Astrocyte of the hippocampus (primary cell): ENCODE measurements around the gene DNAJB5.
"Not testable (repeated sequence)": the region's sequence is repeated elsewhere in the genome, so short reads cannot be mapped to it uniquely, and the experiment has no call there.

Source experiments
- DNase-seq: peaks from one replicate; pipeline ENCODE4 v3.0.0; 2011; ENCODE audit warnings: low read depth, low spot score

DNAJB5 gene

DNA sequence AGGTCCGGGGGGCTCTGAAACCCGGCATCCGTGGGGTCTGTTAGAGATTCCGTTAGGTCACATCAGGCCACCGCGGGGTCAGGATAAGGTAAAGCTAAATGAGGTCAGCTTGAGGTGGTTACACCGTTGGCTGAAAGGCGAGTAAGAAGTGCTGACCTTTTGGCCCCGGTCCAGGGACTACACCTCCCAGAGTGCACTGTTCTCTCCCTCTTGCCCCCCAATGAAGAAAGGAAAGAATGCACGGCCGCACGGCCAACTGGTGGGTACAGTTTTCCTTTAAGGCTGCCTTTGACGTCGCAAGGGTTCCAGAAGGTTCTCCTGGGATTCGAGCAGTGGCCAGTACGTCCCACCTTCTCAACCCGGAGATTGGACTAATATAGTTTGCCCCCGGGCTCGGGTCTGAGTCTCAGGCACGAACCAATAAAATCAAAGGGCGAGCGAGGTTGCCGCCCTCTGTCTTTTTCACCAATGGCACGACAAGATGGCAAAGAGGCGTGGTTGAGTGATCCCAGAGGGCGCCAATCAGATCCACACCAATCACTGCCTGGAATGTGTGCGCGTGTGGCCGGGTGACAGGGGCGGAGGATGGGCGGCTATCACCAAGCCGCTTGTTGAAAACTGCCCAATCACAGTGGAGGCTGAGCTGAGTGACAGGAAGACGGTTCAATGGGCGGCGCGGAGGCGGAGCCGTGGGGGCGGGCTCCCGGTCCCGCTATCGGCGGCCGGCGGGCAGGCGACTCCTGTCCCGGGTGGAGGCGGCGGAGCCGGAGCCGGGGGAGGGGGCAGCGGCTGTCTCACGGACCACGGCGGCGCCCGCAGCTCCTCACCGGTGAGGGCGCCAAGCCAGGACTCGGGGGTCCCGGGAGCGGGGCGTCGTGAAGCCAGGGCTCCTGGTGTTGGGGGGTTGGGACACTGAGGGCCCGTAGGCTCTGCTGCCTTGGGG, at the start of gene DNAJB5:
Gene DNAJB5 (plus strand): TSS at position 743 of the 943 bp plus-strand sequence. CDS start 886 bp downstream, outside the sequence.
- peak; percentile 100 for DNase-seq

DNA sequence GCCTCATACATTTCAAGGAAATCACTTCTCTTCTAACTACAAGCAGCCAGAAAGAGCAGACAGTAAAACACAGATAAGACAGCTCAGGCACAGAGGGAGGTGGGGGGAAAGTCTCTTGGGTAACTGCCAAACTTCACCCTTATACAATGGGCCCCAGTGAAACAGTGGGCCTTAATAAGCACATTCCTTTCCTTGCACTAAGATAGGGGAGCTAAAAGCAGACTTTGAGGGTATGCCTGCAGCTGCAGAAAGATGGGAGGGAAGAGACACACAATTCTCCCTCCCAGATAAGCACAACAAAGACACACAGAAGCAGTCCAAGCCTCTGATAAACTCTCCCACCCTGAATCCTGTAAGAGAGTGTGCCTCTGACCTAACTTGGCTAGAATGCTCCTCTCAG, 49.6 kb upstream of the DNAJB5 start:
- not testable (repeated sequence) for DNase-seq

DNA sequence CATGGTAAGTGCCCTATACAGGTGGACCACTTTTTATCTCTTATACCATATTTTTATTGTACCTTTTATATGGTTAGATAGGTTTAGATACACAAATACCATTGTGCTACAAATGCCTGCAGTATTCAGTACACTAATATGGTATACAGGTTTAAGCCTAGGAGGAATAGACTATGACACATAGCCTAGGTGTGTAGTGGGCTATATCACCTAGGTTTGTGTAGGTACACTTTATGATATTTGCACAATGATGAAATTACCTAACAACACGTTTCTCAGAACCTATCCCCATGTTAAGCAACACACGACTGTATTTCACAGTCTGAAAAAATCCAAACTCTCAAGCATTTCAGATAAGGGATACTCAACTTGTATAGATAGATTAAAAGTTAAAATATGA, 41.1 kb upstream of the DNAJB5 start:
- DNase-seq = no peak

DNA sequence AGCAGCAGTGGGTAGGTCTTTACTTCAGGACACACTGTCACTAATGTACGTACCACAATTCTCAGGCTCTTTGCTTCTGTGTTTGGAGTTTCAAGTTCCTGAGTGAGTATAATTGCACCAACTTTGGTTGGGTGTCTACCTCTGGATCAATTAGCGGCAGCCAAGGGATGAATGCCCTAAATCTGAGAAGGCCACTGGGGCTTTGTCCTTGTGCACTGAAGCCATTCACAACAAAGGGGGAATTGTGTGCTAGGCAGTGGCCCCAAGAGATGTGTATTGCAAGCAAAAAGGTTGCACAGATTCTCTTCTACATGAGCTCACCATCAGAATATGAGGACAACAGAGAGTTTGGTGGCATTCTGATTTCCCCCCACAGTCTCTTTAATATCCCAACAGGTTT, 35.3 kb upstream of the DNAJB5 start:
- DNase-seq = no peak

DNA sequence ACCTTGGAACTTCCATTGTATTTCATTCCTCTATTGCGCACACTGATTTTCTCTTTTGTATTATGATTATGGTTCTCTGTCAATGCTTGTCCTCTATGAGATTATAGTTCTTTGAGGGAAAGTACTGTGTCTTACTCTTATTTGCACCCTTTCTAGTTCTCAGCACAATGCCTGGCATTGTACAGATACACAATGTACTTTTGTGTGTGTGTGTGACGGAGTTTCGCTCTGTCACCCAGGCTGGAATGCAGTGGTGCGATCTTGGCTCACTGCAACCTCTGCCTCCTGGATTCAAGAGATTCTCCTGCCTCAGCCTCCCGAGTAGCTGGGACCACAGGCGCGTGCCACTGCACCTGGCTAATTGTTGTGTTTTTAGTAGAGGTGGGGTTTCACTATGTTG, 33.5 kb upstream of the DNAJB5 start:
- DNase-seq = not testable (repeated sequence)

DNA sequence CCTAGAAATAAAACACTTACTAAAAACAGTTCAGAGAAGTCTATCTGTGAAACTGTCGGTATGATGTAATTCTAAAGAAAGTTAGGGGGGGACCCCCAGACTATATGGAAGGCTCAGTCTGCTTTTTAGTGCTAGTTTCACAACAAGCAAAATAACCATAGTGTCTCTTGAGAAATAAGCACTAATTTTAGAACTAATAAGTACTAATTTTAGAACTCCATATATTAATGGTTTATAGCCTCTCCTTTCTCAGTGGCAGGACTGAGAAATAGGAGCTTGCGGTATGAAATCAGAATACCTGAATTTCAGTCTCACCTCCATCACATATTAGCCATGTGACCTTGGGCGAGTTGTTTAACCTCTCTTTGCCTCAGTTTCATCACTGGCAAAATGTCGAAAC, 32.9 kb upstream of the DNAJB5 start:
- no peak for DNase-seq

DNA sequence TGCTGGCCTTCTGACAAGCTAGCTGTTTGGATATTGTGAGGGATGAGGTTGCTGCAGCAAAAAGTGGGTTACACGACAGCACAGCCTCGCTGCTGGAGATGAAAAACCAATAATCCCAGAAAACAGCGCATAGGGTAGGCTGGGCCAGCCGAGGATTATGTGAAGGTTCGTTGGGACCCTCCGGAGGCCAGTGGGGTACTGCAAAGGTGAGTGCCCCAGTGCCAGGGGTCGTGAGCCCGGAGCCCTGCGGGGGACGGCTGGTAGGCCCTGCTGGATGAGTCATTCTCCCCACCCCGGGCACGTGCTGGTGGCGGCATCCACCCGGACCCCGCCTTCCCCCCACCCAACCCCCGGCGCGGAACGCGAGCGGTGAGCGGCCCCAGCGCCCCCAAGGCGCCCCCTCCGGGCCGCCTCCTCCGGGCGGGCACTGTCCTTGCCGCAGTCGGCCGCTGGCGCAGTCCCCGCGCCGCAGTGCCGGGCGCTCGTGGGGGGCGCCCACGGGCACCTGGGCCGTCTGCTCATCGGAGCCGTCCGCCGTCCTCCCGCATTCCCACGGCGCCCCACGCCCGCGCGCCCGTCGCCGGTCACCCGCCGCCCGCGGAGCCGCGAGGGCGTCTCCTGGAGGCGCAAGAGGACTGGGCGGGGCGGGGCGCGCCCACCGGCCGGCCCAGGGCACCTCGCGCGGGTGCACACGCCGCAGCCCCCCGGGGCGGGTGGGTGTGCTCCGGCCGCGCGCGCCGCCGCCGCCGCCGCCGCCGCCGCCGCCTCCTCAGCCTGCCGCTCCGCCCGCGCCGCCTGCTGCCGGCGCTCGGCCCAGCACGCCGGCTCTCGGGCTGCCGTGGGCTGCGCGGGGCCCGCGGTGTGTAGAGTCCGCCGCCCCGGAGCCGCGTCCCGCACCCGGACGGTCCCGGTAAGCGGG, 31.8 kb upstream of the DNAJB5 start, which contains the start of gene PHF24:
Gene PHF24 (plus strand): TSS at position 794 of the 919 bp plus-strand sequence. CDS start 13,014 bp downstream, outside the sequence.
- DNase-seq = peak; percentile 52

DNA sequence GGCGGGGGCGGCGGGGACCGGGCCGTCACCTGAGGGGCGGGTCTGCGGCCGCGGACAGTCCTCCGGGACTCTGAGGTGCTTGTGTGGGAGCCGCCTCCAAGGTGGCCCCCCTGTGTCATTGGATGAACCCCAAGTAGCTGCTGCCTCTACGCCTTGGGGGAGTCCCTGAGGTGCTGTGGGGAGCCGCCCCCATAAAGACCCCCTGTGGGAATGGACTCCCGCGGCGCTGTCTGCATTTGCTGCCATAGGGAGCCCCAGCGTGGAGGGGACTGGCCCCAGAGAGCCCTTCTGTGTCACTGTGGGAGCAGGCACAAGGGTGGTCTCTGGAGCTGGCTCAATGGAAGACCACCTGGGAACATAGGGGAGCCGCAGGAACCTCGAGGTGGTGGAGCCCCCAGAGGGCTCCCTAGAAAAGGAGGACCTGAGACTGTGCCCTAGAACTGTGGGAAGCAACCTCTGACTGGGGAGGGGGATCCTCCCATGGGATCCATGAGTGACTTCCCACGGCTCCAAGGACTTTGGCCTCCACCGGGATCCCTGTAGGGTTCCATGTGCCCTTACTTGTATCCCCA, 31.0 kb upstream of the DNAJB5 start:
- no peak for DNase-seq

DNA sequence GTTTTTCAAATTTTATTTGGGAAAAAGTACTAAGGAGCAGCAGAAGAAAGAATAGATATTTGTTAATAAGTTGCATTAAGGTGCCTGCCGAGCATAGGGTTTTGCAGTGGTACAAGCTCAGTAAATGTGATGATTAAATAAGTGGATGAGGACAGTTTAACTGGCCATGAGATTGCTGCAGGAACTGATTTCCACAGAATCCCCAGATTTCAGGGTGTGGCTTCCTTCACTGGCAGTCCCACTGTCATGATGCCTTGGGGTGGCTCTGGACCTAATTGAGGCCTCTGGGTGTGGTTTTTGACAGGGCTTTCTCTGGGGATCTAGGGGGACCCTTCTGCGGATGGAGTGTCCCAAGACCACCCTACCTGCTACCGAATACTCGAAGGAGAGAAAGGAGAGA, 30.1 kb upstream of the DNAJB5 start:
- DNase-seq = no peak

DNA sequence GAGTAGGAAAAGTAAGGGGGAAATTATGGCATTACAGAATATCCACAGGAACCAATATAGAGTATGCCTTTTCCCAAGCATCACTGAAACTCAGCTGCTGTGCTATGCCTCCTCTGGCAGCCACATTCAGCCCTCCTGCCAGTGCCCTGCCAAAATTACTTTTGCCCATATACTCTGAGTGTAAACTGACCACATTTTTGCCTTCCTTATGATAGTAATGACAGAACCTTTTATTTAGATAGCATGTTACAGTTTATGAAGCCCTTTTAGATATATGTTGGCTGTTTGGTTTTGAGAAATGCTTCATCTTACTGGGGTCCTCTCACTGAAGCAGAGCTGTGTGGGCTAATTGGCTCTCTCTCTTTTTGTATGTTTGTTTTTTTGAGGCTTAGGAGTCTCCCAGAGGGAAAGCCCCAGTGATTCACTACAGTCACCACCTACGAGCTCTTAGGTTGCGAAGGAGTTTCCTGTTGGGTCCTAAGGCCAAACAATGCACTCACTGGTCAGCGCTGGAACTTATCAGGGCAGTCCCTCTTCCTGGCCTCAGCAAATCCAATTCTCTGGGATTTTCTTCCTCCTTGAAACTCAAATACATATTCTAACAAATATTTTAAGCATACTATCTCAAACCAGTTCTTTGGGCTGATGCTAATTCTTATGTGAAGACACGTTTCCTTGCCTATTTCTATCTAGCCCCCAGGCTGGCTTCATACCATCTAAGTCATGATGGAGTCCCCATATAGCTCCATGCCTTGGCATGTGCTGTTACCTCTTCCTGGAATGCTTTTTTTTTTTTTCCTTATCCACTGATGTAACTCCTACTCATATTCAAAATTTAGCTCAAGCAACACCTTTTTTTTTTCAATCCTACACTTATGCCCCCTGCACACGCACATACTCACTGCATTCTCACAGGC, 27.7 kb upstream of the DNAJB5 start:
- peak; percentile 48 for DNase-seq

DNA sequence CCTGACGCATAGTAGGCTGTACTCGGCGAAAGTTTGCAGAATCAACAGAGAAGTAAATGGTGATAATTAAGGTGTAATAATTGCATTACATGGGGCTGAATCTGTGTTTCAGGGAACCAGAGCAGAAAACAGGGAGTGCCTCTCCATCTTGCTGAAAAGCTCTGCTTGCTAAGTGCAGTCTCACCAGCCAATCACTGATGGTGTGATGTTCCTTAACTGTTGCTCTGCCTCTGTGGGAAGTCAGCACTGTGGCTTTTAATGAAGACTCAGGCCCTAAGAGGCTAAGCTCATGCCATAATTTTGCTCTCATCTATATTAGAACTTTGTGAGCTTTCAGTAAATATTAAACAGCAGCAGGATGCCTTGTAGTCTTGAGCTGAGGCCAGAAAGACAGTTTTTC, 27.0 kb upstream of the DNAJB5 start:
- no peak for DNase-seq

DNA sequence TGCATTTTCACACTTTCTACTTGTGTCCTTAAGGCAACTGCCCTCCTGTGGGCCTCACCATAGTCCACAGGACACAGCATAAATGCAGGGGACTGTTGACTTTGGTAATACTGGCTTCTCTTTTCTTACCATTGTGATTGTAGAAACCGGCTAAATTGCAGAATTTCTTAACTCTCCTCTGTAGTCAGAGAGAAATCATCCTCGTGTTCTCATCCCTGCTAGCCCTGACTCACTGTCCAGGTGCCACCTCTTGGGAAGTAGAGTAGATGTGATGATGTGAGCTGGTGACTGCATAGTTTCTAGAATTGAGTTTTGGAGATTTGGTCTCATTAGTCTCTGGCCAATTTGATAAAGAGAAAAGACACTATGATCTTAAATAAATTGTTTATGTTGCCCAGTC, 26.0 kb upstream of the DNAJB5 start:
- no peak for DNase-seq

DNA sequence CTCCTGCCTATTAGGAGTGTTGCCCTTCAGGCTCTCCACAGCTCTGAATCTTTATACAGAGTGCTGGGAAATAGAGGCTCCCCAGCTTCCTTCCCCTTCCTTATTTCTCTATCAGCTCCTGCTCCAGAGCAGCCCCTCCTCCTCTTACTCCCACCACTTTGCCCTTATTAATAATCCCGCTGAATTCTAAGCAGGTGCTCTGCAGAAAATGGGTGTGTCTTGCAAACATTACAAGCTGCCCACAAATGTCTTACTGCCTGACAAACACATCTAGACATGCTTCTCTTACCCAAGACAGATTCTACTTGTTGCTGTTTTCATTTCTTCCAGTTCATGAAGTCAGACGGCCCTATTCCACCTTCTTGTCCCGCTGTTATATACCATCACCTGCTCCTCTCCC, 25.1 kb upstream of the DNAJB5 start:
- DNase-seq = no peak

DNA sequence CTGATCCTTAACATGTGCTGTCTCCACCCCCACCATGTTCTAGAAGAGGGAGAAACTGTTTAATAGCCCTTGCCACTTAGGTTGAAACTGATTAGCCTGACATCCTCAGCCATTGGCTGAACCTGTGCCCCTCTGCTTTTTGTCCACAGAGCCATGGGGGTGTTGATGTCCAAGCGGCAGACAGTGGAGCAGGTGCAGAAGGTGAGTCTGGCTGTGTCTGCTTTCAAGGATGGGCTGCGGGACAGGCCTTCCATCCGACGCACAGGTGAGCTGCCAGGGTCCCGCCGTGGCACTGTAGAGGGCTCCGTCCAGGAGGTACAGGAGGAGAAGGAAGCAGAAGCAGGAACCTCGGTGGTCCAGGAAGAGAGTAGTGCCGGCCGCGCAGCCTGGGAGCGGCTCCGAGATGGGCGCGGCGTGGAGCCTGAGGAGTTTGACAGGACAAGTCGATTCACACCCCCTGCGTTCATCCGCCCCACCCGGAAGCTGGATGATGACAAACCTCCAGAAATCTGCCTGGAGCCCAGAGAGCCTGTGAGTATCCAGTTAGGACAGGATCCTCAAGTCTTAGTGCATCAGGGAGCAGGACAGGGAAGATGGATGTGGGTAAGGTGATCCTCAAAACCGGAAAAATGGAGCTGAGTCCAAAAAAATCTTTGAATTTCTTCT, 18.3 kb upstream of the DNAJB5 start:
- no peak for DNase-seq

DNA sequence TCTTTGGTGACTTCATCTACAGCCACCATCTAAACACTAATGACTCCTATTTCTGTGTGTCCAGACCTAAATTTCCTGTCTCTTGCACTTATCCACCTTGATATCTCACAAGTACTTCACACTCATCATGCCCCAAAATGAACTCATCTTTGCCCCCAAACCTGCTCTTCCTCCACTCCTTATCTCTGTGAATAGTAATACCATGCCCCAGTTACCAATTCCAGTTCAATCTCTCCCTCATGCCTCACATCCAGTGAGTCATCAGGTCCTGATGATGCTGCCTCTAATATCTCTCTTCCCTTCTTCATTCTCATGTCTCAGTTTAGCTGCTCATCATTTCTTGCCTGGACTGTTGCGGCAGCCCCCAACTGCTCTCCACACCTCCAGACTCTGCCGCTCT, 14.9 kb upstream of the DNAJB5 start:
- no peak for DNase-seq

DNA sequence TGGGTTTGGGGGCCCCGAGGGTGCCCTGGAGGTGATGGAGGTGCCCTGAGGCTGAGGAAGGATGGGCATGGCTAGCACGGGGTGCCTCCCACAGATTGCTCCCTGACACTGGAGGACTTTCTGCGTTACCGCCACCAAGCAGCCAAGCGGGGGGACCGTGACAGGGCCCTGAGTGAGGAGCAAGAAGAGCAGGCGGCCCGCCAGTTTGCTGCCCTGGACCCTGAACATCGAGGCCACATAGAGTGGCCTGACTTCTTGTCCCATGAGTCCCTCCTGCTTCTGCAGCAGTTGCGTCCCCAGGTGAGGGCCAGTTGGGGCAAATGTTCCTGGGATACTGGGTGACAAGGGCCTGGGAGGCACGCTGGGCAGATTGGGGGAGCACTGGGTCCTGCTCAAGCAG, 13.1 kb upstream of the DNAJB5 start:
- DNase-seq = no peak

DNA sequence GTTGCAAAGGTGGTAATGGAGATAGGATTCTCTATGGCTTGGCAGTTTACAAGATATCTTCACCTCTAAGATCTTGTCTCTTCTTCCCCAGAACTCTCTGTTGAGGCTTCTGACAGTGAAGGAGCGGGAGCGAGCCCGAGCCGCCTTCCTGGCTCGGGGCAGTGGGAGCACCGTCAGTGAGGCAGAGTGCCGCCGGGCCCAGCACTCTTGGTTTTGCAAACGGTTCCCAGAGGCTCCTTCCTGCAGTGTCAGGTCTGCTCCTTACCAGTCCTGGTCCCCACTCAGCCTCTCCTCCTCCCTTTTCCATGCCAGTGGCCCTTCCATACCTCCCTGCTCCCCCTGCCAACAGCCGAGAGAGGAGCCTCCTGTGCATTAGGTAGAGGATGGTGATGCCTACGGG, 12.6 kb upstream of the DNAJB5 start:
- DNase-seq = no peak

DNA sequence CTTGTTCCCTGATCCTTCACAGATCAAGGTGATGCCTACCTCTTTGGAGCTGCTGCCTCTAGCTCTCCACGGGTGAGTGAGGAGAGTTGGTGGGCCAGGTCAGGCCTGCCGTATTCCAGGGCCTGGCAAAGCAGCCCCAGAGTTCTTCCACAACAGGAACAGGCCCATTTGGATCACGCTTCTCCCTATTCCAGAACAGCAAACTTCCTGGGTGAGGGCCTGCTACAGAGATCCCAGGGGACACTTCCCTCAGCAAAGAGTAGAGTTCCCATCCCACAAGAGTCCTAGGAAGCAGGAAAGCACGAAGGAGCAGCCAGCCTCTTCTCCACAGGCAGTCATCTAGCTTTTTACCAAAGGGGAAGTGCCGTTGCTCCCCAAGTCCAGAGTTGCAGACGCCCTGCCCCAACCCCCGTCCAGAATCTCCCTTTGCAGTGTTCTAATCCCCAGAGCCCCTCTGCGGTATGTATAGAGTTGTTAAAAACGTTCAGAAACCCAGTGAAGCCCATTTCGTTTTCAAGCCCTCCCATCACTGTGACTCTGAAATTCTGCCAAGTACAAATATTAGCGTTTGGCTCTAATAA, 9.3 kb upstream of the DNAJB5 start:
- DNase-seq = no peak

DNA sequence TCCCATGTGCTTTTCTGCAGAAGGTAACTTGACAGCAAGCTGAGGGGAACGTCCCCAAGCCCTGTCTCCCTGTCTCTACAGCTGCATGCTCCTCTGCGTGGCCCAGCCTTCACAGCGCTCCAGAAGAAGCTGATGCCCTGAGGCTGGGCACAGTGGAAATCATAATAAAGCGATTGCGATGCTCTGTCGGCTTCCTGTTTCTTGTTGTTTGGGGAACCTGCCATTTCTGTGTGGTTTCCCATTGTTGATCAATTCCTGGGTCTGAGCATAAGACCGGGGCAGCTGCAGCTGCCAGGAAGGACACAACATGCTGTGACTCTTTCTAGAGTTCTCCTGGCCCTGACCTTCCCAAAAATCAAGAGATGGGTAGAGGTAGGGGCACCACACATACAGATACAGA, 7.2 kb upstream of the DNAJB5 start:
- DNase-seq = no peak

DNA sequence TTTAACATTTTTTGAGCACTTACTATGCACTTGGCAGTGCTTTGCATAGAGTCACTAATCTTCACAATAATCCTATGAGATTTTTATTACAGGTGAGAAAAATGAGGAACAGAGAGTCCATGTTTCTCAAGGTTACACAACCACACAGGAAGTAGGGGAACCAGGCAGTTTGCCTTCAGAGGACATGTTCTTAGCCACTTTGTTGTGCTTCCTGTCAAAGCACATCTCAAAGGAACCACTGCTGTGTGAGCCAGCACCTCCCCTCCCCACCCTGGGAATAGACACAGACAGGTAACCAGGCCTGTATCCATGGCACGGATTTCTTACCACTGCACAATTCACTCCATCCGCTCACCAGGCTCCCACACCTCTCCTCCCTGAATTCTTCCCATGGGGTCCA, 6.3 kb upstream of the DNAJB5 start:
- DNase-seq = no peak
